K562 (cell line): ENCODE results near the gene ZC3H7B.

Source experiments
- CTCF ChIP-seq, 3 experiments: IDR thresholded peaks in 2 of 3; conservative IDR thresholded peaks in 1 of 3; 2 replicates each; pipeline ENCODE4 v1.5.1; 2011 to 2012; ENCODE audit warnings: low read length in 3 of 3, mild to moderate bottlenecking in 3 of 3, control low read depth in 2 of 3, improper control_type of control experiment in 1 of 3, inconsistent platforms in 1 of 3, low read depth in 1 of 3, mixed read lengths in 1 of 3, moderate library complexity in 1 of 3; ENCODE audit not compliant: insufficient read depth in 2 of 3
- FOXM1 ChIP-seq, 2 experiments: fragments of 450-650 bp in 1 of 2; sonication (generic) in 1 of 2; formaldehyde crosslinking in 1 of 2; IDR thresholded peaks; 2 replicates each; pipeline versions ENCODE4 v1.6.1 to v1.9.0; 2017 to 2022; ENCODE audit warnings: low read depth in 2 of 2, mild to moderate bottlenecking in 2 of 2, missing genetic modification reagents in 1 of 2, moderate library complexity in 1 of 2
- JUN ChIP-seq, 2 experiments: sonication (generic) in 1 of 2; formaldehyde crosslinking in 1 of 2; IDR thresholded peaks; 2 replicates each; pipeline versions ENCODE4 v1.6.1 to v1.8.0; 2012 to 2022; ENCODE audit warnings: borderline replicate concordance in 2 of 2, mild to moderate bottlenecking in 2 of 2, improper control_type of control experiment in 1 of 2, low read depth in 1 of 2, low read length in 1 of 2, missing genetic modification reagents in 1 of 2
- JUNB ChIP-seq: fragments of 450-650 bp; formaldehyde crosslinking; conservative IDR thresholded peaks from 2 replicates; pipeline ENCODE4 v1.4.0; 2020; ENCODE audit warnings: mild to moderate bottlenecking
- NCOR1 ChIP-seq: fragments of 450-650 bp; IDR thresholded peaks from 2 replicates; pipeline ENCODE4 v1.6.1; 2016; ENCODE audit warnings: mild to moderate bottlenecking, moderate library complexity
- NFRKB ChIP-seq: fragments of 450-650 bp; IDR thresholded peaks from 2 replicates; pipeline ENCODE4 v1.6.1; 2016; ENCODE audit warnings: low read depth
- PHF21A ChIP-seq: fragments of 450-650 bp; IDR thresholded peaks from 2 replicates; pipeline ENCODE4 v1.6.1; 2017; ENCODE audit warnings: low read depth, borderline replicate concordance
- POLR2A ChIP-seq: fragments of 450-650 bp; conservative IDR thresholded peaks from 2 replicates; pipeline ENCODE4 v1.6.1; 2016
- SP2 ChIP-seq: IDR thresholded peaks from 2 replicates; pipeline ENCODE4 v1.6.1; 2011; ENCODE audit warnings: mild to moderate bottlenecking, low read depth, low read length, moderate library complexity; ENCODE audit not compliant: poor library complexity, severe bottlenecking; ENCODE audit errors: extremely low read depth
- ZNF23 ChIP-seq: fragments of 250-450 bp; sonication (Bioruptor Pico); IDR thresholded peaks from 2 replicates; pipeline ENCODE4 v1.4.0; 2020; ENCODE audit warnings: mild to moderate bottlenecking

GRCh38 chr22:41364955-41365354, 63.6 kb downstream of the ZC3H7B start:
- TF ChIP-seq ZNF23 (CRISPR knock-in tag) (no peak), JUNB (CRISPR knock-in tag) (no peak), POLR2A (no peak), JUN (IDR thresholded peaks at IDR 0.05; ENCODE audit: borderline replicate concordance, low read depth, low read length) (no peak), JUN (CRISPR knock-in tag; IDR thresholded peaks at IDR 0.05; ENCODE audit: borderline replicate concordance) (no peak), PHF21A (no peak), NCOR1 (no peak), CTCF (IDR thresholded peaks at IDR 0.05 in 2 of 3, conservative IDR thresholded peaks at IDR 0.05 in 1 of 3; ENCODE audit: insufficient read depth in 2 of 3, low read depth in 1 of 3, low read length in 3 of 3) (no peak), SP2 (no peak), NFRKB (no peak), FOXM1 (IDR thresholded peaks at IDR 0.05; ENCODE audit: low read depth) (no peak), FOXM1 (CRISPR knock-in tag; IDR thresholded peaks at IDR 0.05; ENCODE audit: low read depth) (no peak)
